HFFc6 (cell line): Measurements from ENCODE around the gene ADGRL2. TPM values are rescaled to one million over a fixed set of nuclear protein-coding genes. Genes with fewer than 3 reads are reported as not detected.

Experiments
- DNase-seq: peaks from one replicate; pipeline ENCODE4 v3.0.0-alpha.2; 2018
- H3K27ac Mint-ChIP-seq: 2 replicates; pipeline ENCODE4 v1.8.0; 2020; ENCODE audit warnings: mild to moderate bottlenecking, mixed read lengths
- H3K27me3 Mint-ChIP-seq: 2 replicates; pipeline ENCODE4 v1.8.0; 2021; ENCODE audit warnings: mild to moderate bottlenecking, moderate library complexity, mixed read lengths; ENCODE audit not compliant: insufficient read depth
- H3K36me3 Mint-ChIP-seq: 2 replicates; pipeline ENCODE4 v1.8.0; 2021; ENCODE audit warnings: low read depth, mixed read lengths
- H3K4me1 Mint-ChIP-seq: 2 replicates; pipeline ENCODE4 v1.8.0; 2020; ENCODE audit warnings: low read depth, mixed read lengths
- H3K4me3 Mint-ChIP-seq: 2 replicates; pipeline ENCODE4 v1.8.0; 2020; ENCODE audit warnings: mild to moderate bottlenecking, moderate library complexity, mixed read lengths
- H3K9me3 Mint-ChIP-seq: 2 replicates; pipeline ENCODE4 v1.8.0; 2020; ENCODE audit warnings: mild to moderate bottlenecking, mixed read lengths
- CTCF ChIP-seq: fragments of 200-600 bp; sonication (generic); IDR thresholded peaks from 2 replicates; pipeline ENCODE4 v1.5.0; 2021; ENCODE audit warnings: antibody characterized with exemption, mild to moderate bottlenecking
- total RNA-seq, 6 experiments: library from RNA; stranded (reverse); fragmentation: NEBNext Ultra II Directional; extraction: Animal tissue kit (Norgen Biotek cat#: 25700); gene quantifications; 2 replicates in 1 of 6; 3 replicates in 5 of 6; pipeline ENCODE4 v1.2.3, GENCODE V29; 2021

Gene ADGRL2
- total RNA-seq, 6 experiments from 2014 or later = 2.1 to 11.1 (median 2.8) TPM

GRCh38 chr1:81978945-81979344, 178.2 kb downstream of the ADGRL2 start:
- Mint-ChIP-seq H3K27me3 (no peaks in the 10 kb centered on the region), H3K27ac (no peak overlapping the region), H3K36me3 (no peaks in the 10 kb centered on the region)

GRCh38 chr1:81982523-81982922, 181.8 kb downstream of the ADGRL2 start:
- no peak for TF ChIP-seq CTCF
- Mint-ChIP-seq H3K27me3 (no peaks in the 10 kb centered on the region), H3K9me3 (peaks cover 4% of the 10 kb centered on the region; the same call in 1 of the 2 replicates), H3K4me1 (peaks cover 6% of the 10 kb centered on the region; the same call in 1 of the 2 replicates), H3K27ac (no peak overlapping the region), H3K36me3 (no peaks in the 10 kb centered on the region), H3K4me3 (no peak overlapping the region)
- no peak for DNase-seq

More at GRCh38 chr1:81978945-81979344, 178.2 kb downstream of the ADGRL2 start:
- peaks cover 6% of the 10 kb centered on the region; the same call in 1 of the 2 replicates for H3K4me1 Mint-ChIP-seq
- no peak overlapping the region for H3K4me3 Mint-ChIP-seq
- no peak for DNase-seq
- H3K9me3 Mint-ChIP-seq = peaks cover 9% of the 10 kb centered on the region; the same call in 1 of the 2 replicates
- TF ChIP-seq CTCF = no peak

- H3K36me3 Mint-ChIP-seq = no peaks in the 10 kb centered on the region
- TF ChIP-seq CTCF = no peak
- H3K4me3 Mint-ChIP-seq = no peak overlapping the region
- no peak for DNase-seq
- H3K9me3 Mint-ChIP-seq = peaks cover 5% of the 10 kb centered on the region; the same call in 1 of the 2 replicates
- H3K27me3 Mint-ChIP-seq = no peaks in the 10 kb centered on the region
- no peaks in the 10 kb centered on the region for H3K4me1 Mint-ChIP-seq
- no peak overlapping the region for H3K27ac Mint-ChIP-seq
These were observed 188.8 kb downstream of the ADGRL2 start for GRCh38 chr1:81989524-81989923.

- DNase-seq = no peak
These were observed 189.5 kb downstream of the ADGRL2 start for GRCh38 chr1:81990241-81990640.

GRCh38 chr1:81998165-81998564, 197.4 kb downstream of the ADGRL2 start:
- DNase-seq = no peak
- Mint-ChIP-seq H3K36me3 (no peaks in the 10 kb centered on the region), H3K9me3 (no peaks in the 10 kb centered on the region; the same call in 1 of the 2 replicates), H3K27me3 (peaks cover 3% of the 10 kb centered on the region; the same call in 1 of the 2 replicates), H3K4me3 (no peak overlapping the region), H3K4me1 (no peaks in the 10 kb centered on the region), H3K27ac (no peak overlapping the region)
- no peak for TF ChIP-seq CTCF

More at GRCh38 chr1:81990241-81990640, 189.5 kb downstream of the ADGRL2 start:
- Mint-ChIP-seq H3K9me3 (0 out of 2 replicates have a peak, but pooled peaks cover 5% of the 10 kb centered on the region), H3K4me1 (no peaks in the 10 kb centered on the region), H3K27ac (no peak overlapping the region), H3K36me3 (no peaks in the 10 kb centered on the region), H3K27me3 (no peaks in the 10 kb centered on the region), H3K4me3 (no peak overlapping the region)
- no peak for TF ChIP-seq CTCF
